Smooth muscle cell (in vitro differentiated cells): ENCODE measurements around the gene EPHB3. TPM values are rescaled to one million over a fixed set of nuclear protein-coding genes. Genes with fewer than 3 reads are reported as not detected.

Source experiments
- DNase-seq: peaks from one replicate; lab custom pipeline; 2025; ENCODE audit not compliant: unreplicated experiment; lab: John Stamatoyannopoulos, UW
- H2AFZ ChIP-seq: fragments of 200-600 bp; sonication (generic); 2 replicates; pipeline ENCODE4 v1.6.0; 2016; ENCODE audit warnings: antibody characterized with exemption, low read depth, mild to moderate bottlenecking
- H3F3A ChIP-seq: fragments of 200-600 bp; sonication (generic); 2 replicates; pipeline ENCODE4 v1.6.0; 2017; ENCODE audit warnings: antibody characterized with exemption, low read depth
- H3K27ac ChIP-seq: fragments of 200-600 bp; sonication (generic); 2 replicates; pipeline ENCODE4 v1.5.1; 2016; ENCODE audit warnings: low read depth, mild to moderate bottlenecking
- H3K27me3 ChIP-seq: fragments of 200-600 bp; sonication (generic); 2 replicates; pipeline ENCODE4 v1.6.1; 2016; ENCODE audit warnings: low read depth, mild to moderate bottlenecking
- H3K36me3 ChIP-seq: fragments of 200-600 bp; sonication (generic); 2 replicates; pipeline ENCODE4 v1.5.1; 2016; ENCODE audit warnings: low read depth
- H3K4me1 ChIP-seq: fragments of 200-600 bp; sonication (generic); 2 replicates; pipeline ENCODE4 v1.5.1; 2016; ENCODE audit warnings: low read depth
- H3K4me2 ChIP-seq: fragments of 200-600 bp; sonication (generic); 2 replicates; pipeline ENCODE4 v1.6.0; 2016; ENCODE audit warnings: mild to moderate bottlenecking
- H3K4me3 ChIP-seq: fragments of 200-600 bp; sonication (generic); 2 replicates; pipeline ENCODE4 v1.5.1; 2016; ENCODE audit warnings: mild to moderate bottlenecking
- H3K79me2 ChIP-seq: fragments of 200-600 bp; sonication (generic); 2 replicates; pipeline ENCODE4 v1.6.0; 2016; ENCODE audit warnings: low read depth, mild to moderate bottlenecking
- H3K9ac ChIP-seq: fragments of 200-600 bp; sonication (generic); 2 replicates; pipeline ENCODE4 v1.6.0; 2016; ENCODE audit warnings: low read depth
- H3K9me3 ChIP-seq: fragments of 200-600 bp; sonication (generic); replicated peaks from 2 replicates; pipeline ENCODE4 v1.5.1; 2016; ENCODE audit warnings: low read depth
- H4K20me1 ChIP-seq: fragments of 200-600 bp; sonication (generic); 2 replicates; pipeline ENCODE4 v1.6.0; 2016; ENCODE audit warnings: low read depth
- WGBS: methylation state at CpG from one replicate; pipeline ENCODE4 v1.1.7; 2016; ENCODE audit warnings: low lambda C conversion rate; 5-methylcytosine and 5-hydroxymethylcytosine counted together
- polyA plus RNA-seq: library from polyadenylated mRNA; unstranded; fragments of >200 nt; fragmentation: Nextera tagmentation; extraction: Ambion mirVana; gene quantifications from 2 replicates; pipeline ENCODE4 v1.2.1, GENCODE V29; 2016
- total RNA-seq: library from RNA; depleted of rRNA; stranded (reverse); fragments of >200 nt; gene quantifications from 2 replicates; pipeline ENCODE4 v1.2.3, GENCODE V29; 2014
- TF ChIP-seq, protein P1 (sequence below): fragments of 200-600 bp; sonication (generic); IDR thresholded peaks from 2 replicates; pipeline ENCODE4 v1.5.1; 2017; ENCODE audit warnings: borderline replicate concordance, mild to moderate bottlenecking, antibody characterized with exemption; ENCODE audit not compliant: insufficient read depth, poor library complexity, severe bottlenecking

EPHB3 gene
- total and polyA plus RNA-seq, 2 experiments from 2014 or later, result 11.1 to 23.1 TPM

DNA sequence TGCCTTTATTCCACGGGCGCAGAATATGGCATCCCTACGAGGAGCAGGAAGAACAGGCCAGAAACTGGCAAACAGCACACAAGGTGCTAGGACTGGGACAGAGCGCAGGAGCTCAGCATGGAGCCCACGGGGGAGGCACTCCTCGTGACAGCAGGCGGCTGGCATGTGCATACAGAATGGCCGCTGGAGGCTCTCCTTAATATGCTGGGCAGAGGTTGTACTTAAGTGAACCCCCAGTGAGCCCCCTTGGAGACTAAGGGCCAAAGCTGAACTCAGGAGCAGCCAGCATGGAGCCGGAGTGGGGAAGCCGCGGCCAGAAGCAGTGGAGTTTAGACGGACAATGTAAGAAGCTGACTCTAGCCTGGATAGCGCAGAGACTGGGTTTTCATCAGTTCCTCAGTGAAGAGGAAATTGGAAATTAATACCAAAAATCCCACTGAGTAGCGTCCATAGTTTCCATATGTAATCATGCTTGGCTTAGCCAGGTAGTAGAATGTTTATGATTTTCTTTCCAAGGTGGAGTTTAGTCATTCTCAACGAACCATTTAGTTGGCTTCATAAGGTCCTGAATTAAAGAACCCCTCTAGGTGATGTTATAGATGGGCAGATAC is 69.4 kb downstream of the EPHB3 start:
- H3K9me3 ChIP-seq, result no peaks in the 10 kb centered on the region
- no peaks in the 10 kb centered on the region for H3K36me3 ChIP-seq
- H3F3A ChIP-seq, result peaks cover 7% of the 10 kb centered on the region
- H3K4me2 ChIP-seq, result no peak overlapping the region
- H2AFZ ChIP-seq, result no peak overlapping the region
- no peak overlapping the region for H3K27ac ChIP-seq
- no peaks in the 10 kb centered on the region for H4K20me1 ChIP-seq
- no peaks in the 10 kb centered on the region for H3K27me3 ChIP-seq
- H3K4me3 ChIP-seq, result no peak overlapping the region
- no peak overlapping the region for H3K9ac ChIP-seq
- WGBS, result 95% methylated on average over 15 of the region's 15 CpGs
- TF ChIP-seq, protein P1, sequence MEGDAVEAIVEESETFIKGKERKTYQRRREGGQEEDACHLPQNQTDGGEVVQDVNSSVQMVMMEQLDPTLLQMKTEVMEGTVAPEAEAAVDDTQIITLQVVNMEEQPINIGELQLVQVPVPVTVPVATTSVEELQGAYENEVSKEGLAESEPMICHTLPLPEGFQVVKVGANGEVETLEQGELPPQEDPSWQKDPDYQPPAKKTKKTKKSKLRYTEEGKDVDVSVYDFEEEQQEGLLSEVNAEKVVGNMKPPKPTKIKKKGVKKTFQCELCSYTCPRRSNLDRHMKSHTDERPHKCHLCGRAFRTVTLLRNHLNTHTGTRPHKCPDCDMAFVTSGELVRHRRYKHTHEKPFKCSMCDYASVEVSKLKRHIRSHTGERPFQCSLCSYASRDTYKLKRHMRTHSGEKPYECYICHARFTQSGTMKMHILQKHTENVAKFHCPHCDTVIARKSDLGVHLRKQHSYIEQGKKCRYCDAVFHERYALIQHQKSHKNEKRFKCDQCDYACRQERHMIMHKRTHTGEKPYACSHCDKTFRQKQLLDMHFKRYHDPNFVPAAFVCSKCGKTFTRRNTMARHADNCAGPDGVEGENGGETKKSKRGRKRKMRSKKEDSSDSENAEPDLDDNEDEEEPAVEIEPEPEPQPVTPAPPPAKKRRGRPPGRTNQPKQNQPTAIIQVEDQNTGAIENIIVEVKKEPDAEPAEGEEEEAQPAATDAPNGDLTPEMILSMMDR, result no peak
- no peaks in the 10 kb centered on the region for H3K79me2 ChIP-seq
- H3K4me1 ChIP-seq, result peaks cover 16% of the 10 kb centered on the region
- DNase-seq, result no peak

DNA sequence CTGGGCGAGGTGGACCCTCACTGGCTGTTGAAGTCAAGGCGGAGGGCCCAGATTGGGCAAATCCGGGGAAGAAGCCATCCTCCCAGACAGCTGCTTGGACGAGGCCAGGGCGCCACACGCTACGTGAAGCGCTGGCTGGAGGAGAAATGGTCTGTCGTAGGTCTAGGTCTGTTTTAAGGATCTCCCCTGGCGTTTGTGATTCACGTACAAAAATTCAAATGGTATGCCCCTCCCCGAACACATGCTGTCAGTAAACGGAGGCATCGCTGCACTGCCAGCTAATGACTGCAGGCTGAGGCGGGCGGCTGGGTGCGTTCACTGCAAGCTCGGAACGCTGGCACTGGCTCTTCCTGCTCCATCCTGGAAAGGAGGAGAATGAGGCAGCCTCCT is 69.9 kb downstream of the EPHB3 start:
- Histone ChIP-seq H3K9me3 (no peaks in the 10 kb centered on the region), H3K4me1 (peaks cover 20% of the 10 kb centered on the region), H3K4me3 (no peak overlapping the region), H3K27me3 (no peaks in the 10 kb centered on the region), H3F3A (peaks cover 7% of the 10 kb centered on the region), H4K20me1 (no peaks in the 10 kb centered on the region), H3K9ac (no peak overlapping the region), H3K36me3 (no peaks in the 10 kb centered on the region), H3K79me2 (no peaks in the 10 kb centered on the region), H3K27ac (no peak overlapping the region), H3K4me2 (no peak overlapping the region), H2AFZ (no peak overlapping the region)
- TF ChIP-seq, protein P1, result no peak
- DNase-seq, result no peak
- WGBS, result 91% methylated on average over 19 of the region's 19 CpGs

Other genes with a start within 250 kb of the EPHB3 start
- 148 and 198 TPM in 2 replicates for gene EIF4G1, start 247.2 kb upstream of the EPHB3 start, total RNA-seq
- 171 and 213 TPM in 2 replicates for gene EIF4G1, start 247.2 kb upstream of the EPHB3 start, polyA plus RNA-seq
- gene FAM131A, start 224.2 kb upstream of the EPHB3 start, total RNA-seq, result 13.6 and 20.2 TPM in 2 replicates
- 15.3 and 15.8 TPM in 2 replicates for gene FAM131A, start 224.2 kb upstream of the EPHB3 start, polyA plus RNA-seq
- 2.3 and 4.1 TPM in 2 replicates for gene CLCN2, start 200.2 kb upstream of the EPHB3 start, total RNA-seq
- gene CLCN2, start 200.2 kb upstream of the EPHB3 start, polyA plus RNA-seq, result 4.5 and 6.5 TPM in 2 replicates
- 87.0 and 154 TPM in 2 replicates for gene POLR2H, start 200.1 kb upstream of the EPHB3 start, total RNA-seq
- 64.6 and 77.9 TPM in 2 replicates for gene POLR2H, start 200.1 kb upstream of the EPHB3 start, polyA plus RNA-seq
- gene THPO, start 183.6 kb upstream of the EPHB3 start, total RNA-seq, result 0.22 TPM in 1 of 2 replicates, not detected in the other
- gene THPO, start 183.6 kb upstream of the EPHB3 start, polyA plus RNA-seq, result 0.45 TPM in 1 of 2 replicates, not detected in the other
- gene CHRD, start 181.7 kb upstream of the EPHB3 start, total RNA-seq, result 1.5 and 7.1 TPM in 2 replicates
- 2.5 and 4.9 TPM in 2 replicates for gene CHRD, start 181.7 kb upstream of the EPHB3 start, polyA plus RNA-seq
- gene MAGEF1, start 150.3 kb downstream of the EPHB3 start, total RNA-seq, result 37.0 and 44.8 TPM in 2 replicates
- gene MAGEF1, start 150.3 kb downstream of the EPHB3 start, polyA plus RNA-seq, result 52.7 and 59.8 TPM in 2 replicates